Measurements from ENCODE around the gene SPON1. TPM values are rescaled to one million over a fixed set of nuclear protein-coding genes. Genes with fewer than 3 reads are reported as not detected.

SPON1 gene
- total and polyA plus RNA-seq, 10 of the 15 experiments (the other 5 are each of a cell fraction or from before 2014, with no cell fraction given) = 0.13 to 1.1 (median 0.18) TPM; not detected in 5

DNA sequence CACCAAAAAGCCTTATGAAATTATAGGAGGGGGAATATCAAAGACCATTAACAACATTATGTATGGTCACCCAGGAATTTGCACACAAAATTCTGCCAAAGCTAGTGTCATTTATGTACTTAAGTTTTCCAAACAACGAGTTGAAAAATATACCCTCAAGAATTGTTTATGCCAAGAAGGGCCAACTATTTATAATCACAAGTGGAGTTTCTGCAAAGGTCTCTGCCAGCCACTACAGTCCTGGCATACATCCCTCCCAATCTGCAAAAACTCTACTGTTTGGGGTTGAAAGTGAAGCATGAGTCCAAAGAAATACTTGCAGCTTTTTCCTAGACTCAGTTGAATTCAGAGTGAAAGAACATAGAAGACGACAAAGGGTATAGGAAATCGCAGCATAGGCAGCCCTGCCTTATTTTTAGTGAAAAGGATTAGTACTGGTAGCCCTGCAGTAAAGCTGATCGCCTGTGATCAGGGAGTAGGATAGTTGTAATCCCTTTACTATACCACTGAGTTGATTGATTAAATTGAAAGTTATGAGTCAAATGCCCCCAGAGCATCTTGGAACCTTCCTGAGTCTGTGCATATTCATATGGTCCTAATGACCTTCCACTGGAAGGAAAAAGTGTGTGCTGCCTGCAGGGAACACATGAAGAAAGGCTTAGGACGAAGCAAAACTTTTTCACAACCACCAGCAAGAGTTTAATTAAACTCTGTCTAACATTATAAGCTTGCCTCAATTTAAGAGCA, 144.0 kb downstream of the SPON1 start:
- CTCF ChIA-PET = interaction anchor here (0.6 kb wide), 1 partner anchor 64 kb away, joined by 3 read pairs; no protein-coding TSS in a partner anchor
- TF ChIP-seq NR2C1 (IDR thresholded peaks at IDR 0.05) (no peak), ESRRA (IDR thresholded peaks at IDR 0.05; ENCODE audit: low read length) (no peak), BMI1 (IDR thresholded peaks at IDR 0.05; ENCODE audit: borderline replicate concordance) (no peak), PML (IDR thresholded peaks at IDR 0.05; ENCODE audit: low read length) (no peak), WRNIP1 (IDR thresholded peaks at IDR 0.05; ENCODE audit: borderline replicate concordance, low read depth, low read length) (no peak), ZNF24 (IDR thresholded peaks at IDR 0.05) (no peak), GABPA (IDR thresholded peaks at IDR 0.05; ENCODE audit: low read depth) (no peak), SUZ12 (IDR thresholded peaks at IDR 0.05; ENCODE audit: unreplicated experiment) (no peak), RBBP5 (conservative IDR thresholded peaks at IDR 0.05) (no peak), SMARCA5 (IDR thresholded peaks at IDR 0.05) (no peak), ZNF274 (IDR thresholded peaks at IDR 0.05; ENCODE audit: insufficient read depth, insufficient read length) (no peak), IKZF1 (conservative IDR thresholded peaks at IDR 0.05) (no peak), EP300 (IDR thresholded peaks at IDR 0.05; ENCODE audit: borderline replicate concordance in 1 of 2, control insufficient read depth in 1 of 2, low read depth in 2 of 2, low read length in 2 of 2) (no peak)
- TF ChIP-seq, protein P1, sequence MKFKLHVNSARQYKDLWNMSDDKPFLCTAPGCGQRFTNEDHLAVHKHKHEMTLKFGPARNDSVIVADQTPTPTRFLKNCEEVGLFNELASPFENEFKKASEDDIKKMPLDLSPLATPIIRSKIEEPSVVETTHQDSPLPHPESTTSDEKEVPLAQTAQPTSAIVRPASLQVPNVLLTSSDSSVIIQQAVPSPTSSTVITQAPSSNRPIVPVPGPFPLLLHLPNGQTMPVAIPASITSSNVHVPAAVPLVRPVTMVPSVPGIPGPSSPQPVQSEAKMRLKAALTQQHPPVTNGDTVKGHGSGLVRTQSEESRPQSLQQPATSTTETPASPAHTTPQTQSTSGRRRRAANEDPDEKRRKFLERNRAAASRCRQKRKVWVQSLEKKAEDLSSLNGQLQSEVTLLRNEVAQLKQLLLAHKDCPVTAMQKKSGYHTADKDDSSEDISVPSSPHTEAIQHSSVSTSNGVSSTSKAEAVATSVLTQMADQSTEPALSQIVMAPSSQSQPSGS (IDR thresholded peaks at IDR 0.05; ENCODE audit: low read length) = no peak
- TF ChIP-seq, protein P2, sequence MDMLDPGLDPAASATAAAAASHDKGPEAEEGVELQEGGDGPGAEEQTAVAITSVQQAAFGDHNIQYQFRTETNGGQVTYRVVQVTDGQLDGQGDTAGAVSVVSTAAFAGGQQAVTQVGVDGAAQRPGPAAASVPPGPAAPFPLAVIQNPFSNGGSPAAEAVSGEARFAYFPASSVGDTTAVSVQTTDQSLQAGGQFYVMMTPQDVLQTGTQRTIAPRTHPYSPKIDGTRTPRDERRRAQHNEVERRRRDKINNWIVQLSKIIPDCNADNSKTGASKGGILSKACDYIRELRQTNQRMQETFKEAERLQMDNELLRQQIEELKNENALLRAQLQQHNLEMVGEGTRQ (IDR thresholded peaks at IDR 0.05; ENCODE audit: borderline replicate concordance, low read depth, low read length) = no peak
- TF ChIP-seq, protein P3, sequence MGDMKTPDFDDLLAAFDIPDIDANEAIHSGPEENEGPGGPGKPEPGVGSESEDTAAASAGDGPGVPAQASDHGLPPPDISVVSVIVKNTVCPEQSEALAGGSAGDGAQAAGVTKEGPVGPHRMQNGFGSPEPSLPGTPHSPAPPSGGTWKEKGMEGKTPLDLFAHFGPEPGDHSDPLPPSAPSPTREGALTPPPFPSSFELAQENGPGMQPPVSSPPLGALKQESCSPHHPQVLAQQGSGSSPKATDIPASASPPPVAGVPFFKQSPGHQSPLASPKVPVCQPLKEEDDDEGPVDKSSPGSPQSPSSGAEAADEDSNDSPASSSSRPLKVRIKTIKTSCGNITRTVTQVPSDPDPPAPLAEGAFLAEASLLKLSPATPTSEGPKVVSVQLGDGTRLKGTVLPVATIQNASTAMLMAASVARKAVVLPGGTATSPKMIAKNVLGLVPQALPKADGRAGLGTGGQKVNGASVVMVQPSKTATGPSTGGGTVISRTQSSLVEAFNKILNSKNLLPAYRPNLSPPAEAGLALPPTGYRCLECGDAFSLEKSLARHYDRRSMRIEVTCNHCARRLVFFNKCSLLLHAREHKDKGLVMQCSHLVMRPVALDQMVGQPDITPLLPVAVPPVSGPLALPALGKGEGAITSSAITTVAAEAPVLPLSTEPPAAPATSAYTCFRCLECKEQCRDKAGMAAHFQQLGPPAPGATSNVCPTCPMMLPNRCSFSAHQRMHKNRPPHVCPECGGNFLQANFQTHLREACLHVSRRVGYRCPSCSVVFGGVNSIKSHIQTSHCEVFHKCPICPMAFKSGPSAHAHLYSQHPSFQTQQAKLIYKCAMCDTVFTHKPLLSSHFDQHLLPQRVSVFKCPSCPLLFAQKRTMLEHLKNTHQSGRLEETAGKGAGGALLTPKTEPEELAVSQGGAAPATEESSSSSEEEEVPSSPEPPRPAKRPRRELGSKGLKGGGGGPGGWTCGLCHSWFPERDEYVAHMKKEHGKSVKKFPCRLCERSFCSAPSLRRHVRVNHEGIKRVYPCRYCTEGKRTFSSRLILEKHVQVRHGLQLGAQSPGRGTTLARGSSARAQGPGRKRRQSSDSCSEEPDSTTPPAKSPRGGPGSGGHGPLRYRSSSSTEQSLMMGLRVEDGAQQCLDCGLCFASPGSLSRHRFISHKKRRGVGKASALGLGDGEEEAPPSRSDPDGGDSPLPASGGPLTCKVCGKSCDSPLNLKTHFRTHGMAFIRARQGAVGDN (IDR thresholded peaks at IDR 0.05) = no peak
- TF ChIP-seq, protein P4, sequence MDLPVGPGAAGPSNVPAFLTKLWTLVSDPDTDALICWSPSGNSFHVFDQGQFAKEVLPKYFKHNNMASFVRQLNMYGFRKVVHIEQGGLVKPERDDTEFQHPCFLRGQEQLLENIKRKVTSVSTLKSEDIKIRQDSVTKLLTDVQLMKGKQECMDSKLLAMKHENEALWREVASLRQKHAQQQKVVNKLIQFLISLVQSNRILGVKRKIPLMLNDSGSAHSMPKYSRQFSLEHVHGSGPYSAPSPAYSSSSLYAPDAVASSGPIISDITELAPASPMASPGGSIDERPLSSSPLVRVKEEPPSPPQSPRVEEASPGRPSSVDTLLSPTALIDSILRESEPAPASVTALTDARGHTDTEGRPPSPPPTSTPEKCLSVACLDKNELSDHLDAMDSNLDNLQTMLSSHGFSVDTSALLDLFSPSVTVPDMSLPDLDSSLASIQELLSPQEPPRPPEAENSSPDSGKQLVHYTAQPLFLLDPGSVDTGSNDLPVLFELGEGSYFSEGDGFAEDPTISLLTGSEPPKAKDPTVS (IDR thresholded peaks at IDR 0.05; ENCODE audit: low read depth, low read length) = no peak

More for the DNA sequence above, 144.0 kb downstream of the SPON1 start:
- Histone ChIP-seq H3K9me3 (replicated peaks; ENCODE audit: control insufficient read depth, insufficient read depth, low read length) (no peaks in the 10 kb centered on the region), H3K79me2 (ENCODE audit: control insufficient read depth, insufficient read depth, low read length) (no peaks in the 10 kb centered on the region), H3K27me3 (replicated peaks in 1 of 2; ENCODE audit: control insufficient read depth in 2 of 2, insufficient read depth in 2 of 2, low read length in 1 of 2) (no peaks in the 10 kb centered on the region; a peak in 1 of 4 replicates), H4K20me1 (ENCODE audit: control insufficient read depth, insufficient read depth) (no peaks in the 10 kb centered on the region), H3K4me1 (ENCODE audit: control insufficient read depth, insufficient read depth, low read length) (no peaks in the 10 kb centered on the region), H3K9ac (ENCODE audit: control insufficient read depth, insufficient read depth, low read length) (no peak overlapping the region), H3K27ac (ENCODE audit: control insufficient read depth, insufficient read depth) (no peak overlapping the region), H2AFZ (ENCODE audit: control insufficient read depth, low read depth, low read length) (no peak overlapping the region), H3K36me3 (ENCODE audit: control insufficient read depth in 2 of 2, insufficient read depth in 2 of 2, low read length in 1 of 2) (no peaks in the 10 kb centered on the region), H3K4me3 (no peak overlapping the region), H3K4me2 (ENCODE audit: control insufficient read depth, insufficient read depth) (no peak overlapping the region)
- ChIA-PET POLR2A (no interaction called here), SMC1A (ENCODE audit: uncharacterized antibody, unreplicated experiment) (no interaction called here), RAD21 (ENCODE audit: unreplicated experiment) (no interaction called here)
- in situ Hi-C loops (cut with MboI) (no loop called here), intact Hi-C loops (cut with micrococcal nuclease; ENCODE audit: unreplicated experiment) (no loop called here)
- ATAC-seq = no peak
- WGBS (ENCODE audit: insufficient coverage, insufficient replicate concordance, low lambda C conversion rate, missing lambda C conversion rate) = 7% methylated on average over 5 of the region's 5 CpGs
- BruUV-seq (replicated peaks) = no TSS peak
- no peak for DNase-seq (ENCODE audit: low read depth, low spot score)
- no peak for FAIRE-seq
